ENCODE measurements around the gene SIX4. TPM values are rescaled to one million over a fixed set of nuclear protein-coding genes. Genes with fewer than 3 reads are reported as not detected.

The SIX4 gene
- polyA plus RNA-seq, 2 donors = 0.04 to 0.07 TPM

DNA sequence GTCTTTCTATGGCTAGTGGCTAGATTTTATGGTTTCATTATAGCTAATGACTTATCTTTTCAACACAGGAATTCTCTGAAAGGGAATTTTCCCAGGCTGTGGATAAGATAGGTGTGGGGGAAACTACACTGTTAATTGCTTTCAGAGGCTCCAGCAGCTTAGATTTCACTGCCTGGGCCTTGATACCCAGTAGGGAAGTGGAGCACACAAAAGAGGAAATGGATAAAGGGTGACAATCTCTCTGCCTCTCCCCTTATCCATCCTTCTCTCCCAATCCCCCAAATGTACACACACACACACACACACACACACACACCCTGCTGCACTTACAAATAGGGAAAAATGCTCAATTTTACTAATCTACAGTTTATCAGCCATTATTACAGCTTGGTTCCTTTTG lies 19.1 kb downstream of the SIX4 start:
- H3K9me3 ChIP-seq (ENCODE audit: control insufficient read depth in 2 of 2, insufficient read depth in 1 of 2, low read depth in 1 of 2, low read length in 1 of 2) = peaks cover 3% of the 10 kb centered on the region in 2 donors
- no peaks in the 10 kb centered on the region for H3K36me3 ChIP-seq (ENCODE audit: control insufficient read depth in 2 of 2, insufficient read depth in 2 of 2, low read length in 1 of 2)
- H3K4me3 ChIP-seq (ENCODE audit: low read depth in 1 of 2, low read length in 2 of 2) = no peak overlapping the region
- H3K4me1 ChIP-seq (ENCODE audit: control insufficient read depth in 2 of 2, insufficient read depth in 2 of 2, low read length in 1 of 2) = no peaks in the 10 kb centered on the region
- H3K27me3 ChIP-seq (ENCODE audit: control insufficient read depth in 1 of 2, insufficient read depth in 2 of 2, low read length in 2 of 2) = no peaks in the 10 kb centered on the region
- no peak overlapping the region for H3K27ac ChIP-seq (ENCODE audit: low read depth in 2 of 2, low read length in 1 of 2)

GRCh38 chr14:60700598-60700997 lies 23.6 kb downstream of the SIX4 start:
- 95 to 96% methylated on average over 3 of the region's 3 CpGs for WGBS, 2 donors
- no peaks in the 10 kb centered on the region for H3K4me1 ChIP-seq (ENCODE audit: control insufficient read depth in 2 of 2, insufficient read depth in 2 of 2, low read length in 1 of 2)
- no peaks in the 10 kb centered on the region for H3K36me3 ChIP-seq (ENCODE audit: control insufficient read depth in 2 of 2, insufficient read depth in 2 of 2, low read length in 1 of 2)
- H3K9me3 ChIP-seq (ENCODE audit: control insufficient read depth in 2 of 2, insufficient read depth in 1 of 2, low read depth in 1 of 2, low read length in 1 of 2) = peaks cover 3% of the 10 kb centered on the region in 2 donors
- H3K27ac ChIP-seq (ENCODE audit: low read depth in 2 of 2, low read length in 1 of 2) = no peak overlapping the region
- no peak overlapping the region for H3K4me3 ChIP-seq (ENCODE audit: low read depth in 1 of 2, low read length in 2 of 2)
- H3K27me3 ChIP-seq (ENCODE audit: control insufficient read depth in 1 of 2, insufficient read depth in 2 of 2, low read length in 2 of 2) = no peaks in the 10 kb centered on the region

DNA sequence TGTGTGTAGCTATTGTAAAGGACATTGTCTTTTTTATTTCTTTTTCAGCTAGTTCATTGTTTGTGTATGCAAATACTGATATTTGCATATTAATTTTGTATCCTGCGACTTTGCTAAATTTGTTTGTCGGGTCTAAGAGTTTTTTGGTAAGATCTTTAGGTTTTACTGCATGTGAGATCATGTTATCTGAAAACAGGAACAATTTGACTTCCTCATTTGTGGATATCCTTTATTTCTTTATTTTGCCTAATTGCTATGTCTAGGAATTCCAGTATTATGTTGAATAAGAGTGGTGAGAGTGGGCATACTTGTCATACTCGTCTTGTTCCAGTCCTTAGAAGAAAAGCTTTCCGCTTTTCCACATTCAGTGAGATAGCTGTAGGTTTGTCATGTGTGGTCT lies 28.8 kb downstream of the SIX4 start:
- H3K27me3 ChIP-seq (ENCODE audit: control insufficient read depth in 1 of 2, insufficient read depth in 2 of 2, low read length in 2 of 2) = no peaks in the 10 kb centered on the region
- no peak overlapping the region for H3K27ac ChIP-seq (ENCODE audit: low read depth in 2 of 2, low read length in 1 of 2)
- no peaks in the 10 kb centered on the region for H3K4me1 ChIP-seq (ENCODE audit: control insufficient read depth in 2 of 2, insufficient read depth in 2 of 2, low read length in 1 of 2)
- H3K36me3 ChIP-seq (ENCODE audit: control insufficient read depth in 2 of 2, insufficient read depth in 2 of 2, low read length in 1 of 2) = no peaks in the 10 kb centered on the region
- H3K4me3 ChIP-seq (ENCODE audit: low read depth in 1 of 2, low read length in 2 of 2) = no peak overlapping the region
- WGBS, 2 donors = 78 to 83% methylated on average over 4 of the region's 4 CpGs
- H3K9me3 ChIP-seq (ENCODE audit: control insufficient read depth in 2 of 2, insufficient read depth in 1 of 2, low read depth in 1 of 2, low read length in 1 of 2) = no peaks in the 10 kb centered on the region

DNA sequence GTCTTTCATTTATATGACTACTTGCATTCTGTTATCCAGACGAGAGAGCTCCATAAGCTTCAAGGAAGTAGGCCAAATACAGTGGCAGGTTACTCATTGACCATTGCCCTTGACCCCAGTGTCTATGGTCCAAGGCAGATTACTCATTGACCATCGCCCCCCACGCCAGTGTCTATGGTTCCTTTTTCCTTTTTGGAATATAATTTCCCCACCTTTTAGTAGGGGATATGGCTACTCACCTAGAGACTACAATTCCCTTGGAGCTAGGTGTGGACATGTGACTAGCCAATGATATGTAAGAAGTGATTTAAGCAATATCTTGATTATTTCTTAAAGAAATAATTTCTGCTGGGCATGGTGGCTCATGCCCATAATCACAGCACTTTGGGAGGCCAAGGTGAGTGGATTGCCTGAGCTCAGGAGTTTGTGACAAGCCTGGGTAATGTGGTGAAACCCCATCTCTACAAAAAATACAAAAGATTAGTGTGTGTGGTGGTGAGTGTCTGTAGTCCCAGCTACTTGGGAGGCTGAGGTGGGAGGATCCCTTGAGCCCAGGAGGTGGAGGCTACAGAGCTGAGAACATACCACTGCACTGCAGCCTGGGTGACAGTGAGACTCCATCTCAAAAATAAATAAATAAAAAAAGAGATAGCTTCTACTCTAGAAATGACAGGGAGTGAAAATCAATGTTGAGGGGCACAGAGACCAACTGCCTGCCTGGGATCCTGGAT lies 32.6 kb downstream of the SIX4 start:
- Histone ChIP-seq H3K27ac (ENCODE audit: low read depth in 2 of 2, low read length in 1 of 2) (no peak overlapping the region), H3K36me3 (ENCODE audit: control insufficient read depth in 2 of 2, insufficient read depth in 2 of 2, low read length in 1 of 2) (no peaks in the 10 kb centered on the region), H3K4me3 (ENCODE audit: low read depth in 1 of 2, low read length in 2 of 2) (no peak overlapping the region), H3K27me3 (ENCODE audit: control insufficient read depth in 1 of 2, insufficient read depth in 2 of 2, low read length in 2 of 2) (no peaks in the 10 kb centered on the region), H3K9me3 (ENCODE audit: control insufficient read depth in 2 of 2, insufficient read depth in 1 of 2, low read depth in 1 of 2, low read length in 1 of 2) (no peaks in the 10 kb centered on the region), H3K4me1 (ENCODE audit: control insufficient read depth in 2 of 2, insufficient read depth in 2 of 2, low read length in 1 of 2) (no peaks in the 10 kb centered on the region)
- whole genome bisulfite sequencing, 2 donors = 71 to 85% methylated on average over 3 of the region's 3 CpGs

- no peak overlapping the region for H3K4me3 ChIP-seq (ENCODE audit: low read depth in 1 of 2, low read length in 2 of 2)
- no peaks in the 10 kb centered on the region for H3K4me1 ChIP-seq (ENCODE audit: control insufficient read depth in 2 of 2, insufficient read depth in 2 of 2, low read length in 1 of 2)
- H3K27me3 ChIP-seq (ENCODE audit: control insufficient read depth in 1 of 2, insufficient read depth in 2 of 2, low read length in 2 of 2) = no peaks in the 10 kb centered on the region
- no peaks in the 10 kb centered on the region for H3K9me3 ChIP-seq (ENCODE audit: control insufficient read depth in 2 of 2, insufficient read depth in 1 of 2, low read depth in 1 of 2, low read length in 1 of 2)
- H3K36me3 ChIP-seq (ENCODE audit: control insufficient read depth in 2 of 2, insufficient read depth in 2 of 2, low read length in 1 of 2) = no peaks in the 10 kb centered on the region
- no peak overlapping the region for H3K27ac ChIP-seq (ENCODE audit: low read depth in 2 of 2, low read length in 1 of 2)
Measured at GRCh38 chr14:60686865-60687264, 37.3 kb downstream of the SIX4 start.

- Histone ChIP-seq H3K9me3 (ENCODE audit: control insufficient read depth in 2 of 2, insufficient read depth in 1 of 2, low read depth in 1 of 2, low read length in 1 of 2) (no peaks in the 10 kb centered on the region), H3K36me3 (ENCODE audit: control insufficient read depth in 2 of 2, insufficient read depth in 2 of 2, low read length in 1 of 2) (no peaks in the 10 kb centered on the region), H3K4me3 (ENCODE audit: low read depth in 1 of 2, low read length in 2 of 2) (no peak overlapping the region), H3K4me1 (ENCODE audit: control insufficient read depth in 2 of 2, insufficient read depth in 2 of 2, low read length in 1 of 2) (no peaks in the 10 kb centered on the region), H3K27ac (ENCODE audit: low read depth in 2 of 2, low read length in 1 of 2) (no peak overlapping the region), H3K27me3 (ENCODE audit: control insufficient read depth in 1 of 2, insufficient read depth in 2 of 2, low read length in 2 of 2) (no peaks in the 10 kb centered on the region)
- 73 to 80% methylated on average over 2 of the region's 2 CpGs for WGBS, 2 donors
Measured at GRCh38 chr14:60684203-60684602, 39.9 kb downstream of the SIX4 start.

DNA sequence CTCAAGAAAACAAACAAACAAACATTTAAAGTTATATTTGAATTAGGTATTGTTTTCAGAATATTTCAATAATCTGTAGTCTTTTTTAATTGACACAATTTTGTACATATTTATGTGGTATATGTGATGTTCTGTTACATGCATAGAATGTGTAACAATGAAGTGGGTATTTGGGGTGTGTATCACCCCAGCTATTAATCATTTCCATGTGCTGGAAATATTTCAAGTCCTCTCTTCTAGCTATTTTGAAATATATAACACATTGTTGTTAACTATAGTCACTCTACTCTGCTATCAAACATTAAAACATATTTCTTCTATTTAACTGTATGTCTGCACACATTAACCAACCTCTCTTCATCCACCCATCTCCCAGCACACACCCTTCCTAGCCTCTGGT lies 42.9 kb downstream of the SIX4 start:
- Histone ChIP-seq H3K36me3 (ENCODE audit: control insufficient read depth in 2 of 2, insufficient read depth in 2 of 2, low read length in 1 of 2) (no peaks in the 10 kb centered on the region), H3K27ac (ENCODE audit: low read depth in 2 of 2, low read length in 1 of 2) (no peak overlapping the region), H3K9me3 (ENCODE audit: control insufficient read depth in 2 of 2, insufficient read depth in 1 of 2, low read depth in 1 of 2, low read length in 1 of 2) (no peaks in the 10 kb centered on the region), H3K4me1 (ENCODE audit: control insufficient read depth in 2 of 2, insufficient read depth in 2 of 2, low read length in 1 of 2) (no peaks in the 10 kb centered on the region), H3K4me3 (ENCODE audit: low read depth in 1 of 2, low read length in 2 of 2) (no peak overlapping the region), H3K27me3 (ENCODE audit: control insufficient read depth in 1 of 2, insufficient read depth in 2 of 2, low read length in 2 of 2) (no peaks in the 10 kb centered on the region)

- no peaks in the 10 kb centered on the region for H3K9me3 ChIP-seq (ENCODE audit: control insufficient read depth in 2 of 2, insufficient read depth in 1 of 2, low read depth in 1 of 2, low read length in 1 of 2)
- no peaks in the 10 kb centered on the region for H3K27me3 ChIP-seq (ENCODE audit: control insufficient read depth in 1 of 2, insufficient read depth in 2 of 2, low read length in 2 of 2)
- no peaks in the 10 kb centered on the region for H3K36me3 ChIP-seq (ENCODE audit: control insufficient read depth in 2 of 2, insufficient read depth in 2 of 2, low read length in 1 of 2)
- 91% methylated on average over 3 of the region's 3 CpGs for WGBS, 2 donors
- H3K4me3 ChIP-seq (ENCODE audit: low read depth in 1 of 2, low read length in 2 of 2) = no peak overlapping the region
- H3K27ac ChIP-seq (ENCODE audit: low read depth in 2 of 2, low read length in 1 of 2) = no peak overlapping the region
- H3K4me1 ChIP-seq (ENCODE audit: control insufficient read depth in 2 of 2, insufficient read depth in 2 of 2, low read length in 1 of 2) = no peaks in the 10 kb centered on the region
Measured at GRCh38 chr14:60680511-60680910, 43.6 kb downstream of the SIX4 start.

GRCh38 chr14:60679566-60680258 lies 44.4 kb downstream of the SIX4 start:
- Histone ChIP-seq H3K27ac (ENCODE audit: low read depth in 2 of 2, low read length in 1 of 2) (no peak overlapping the region), H3K4me3 (ENCODE audit: low read depth in 1 of 2, low read length in 2 of 2) (no peak overlapping the region), H3K4me1 (ENCODE audit: control insufficient read depth in 2 of 2, insufficient read depth in 2 of 2, low read length in 1 of 2) (no peaks in the 10 kb centered on the region), H3K27me3 (ENCODE audit: control insufficient read depth in 1 of 2, insufficient read depth in 2 of 2, low read length in 2 of 2) (no peaks in the 10 kb centered on the region), H3K36me3 (ENCODE audit: control insufficient read depth in 2 of 2, insufficient read depth in 2 of 2, low read length in 1 of 2) (no peaks in the 10 kb centered on the region), H3K9me3 (ENCODE audit: control insufficient read depth in 2 of 2, insufficient read depth in 1 of 2, low read depth in 1 of 2, low read length in 1 of 2) (no peaks in the 10 kb centered on the region)
- 79 to 80% methylated on average over 4 of the region's 4 CpGs for WGBS, 2 donors

- Histone ChIP-seq H3K4me3 (ENCODE audit: low read depth in 1 of 2, low read length in 2 of 2) (no peak overlapping the region), H3K27me3 (ENCODE audit: control insufficient read depth in 1 of 2, insufficient read depth in 2 of 2, low read length in 2 of 2) (no peaks in the 10 kb centered on the region), H3K4me1 (ENCODE audit: control insufficient read depth in 2 of 2, insufficient read depth in 2 of 2, low read length in 1 of 2) (no peaks in the 10 kb centered on the region), H3K9me3 (ENCODE audit: control insufficient read depth in 2 of 2, insufficient read depth in 1 of 2, low read depth in 1 of 2, low read length in 1 of 2) (no peaks in the 10 kb centered on the region), H3K27ac (ENCODE audit: low read depth in 2 of 2, low read length in 1 of 2) (no peak overlapping the region), H3K36me3 (ENCODE audit: control insufficient read depth in 2 of 2, insufficient read depth in 2 of 2, low read length in 1 of 2) (no peaks in the 10 kb centered on the region)
Measured at GRCh38 chr14:60677701-60678100, 46.5 kb downstream of the SIX4 start.
